Esophagus squamous epithelium (tissue), 5 donors: ENCODE results near the gene PAM. TPM values are rescaled to one million over a fixed set of nuclear protein-coding genes. Genes with fewer than 3 reads are reported as not detected.

ENCODE experiments used
- DNase-seq: peaks from one replicate; lab custom pipeline; 2025; lab: John Stamatoyannopoulos, UW
- H3K27ac ChIP-seq, 4 donors: fragments of 200-600 bp; sonication (generic); one replicate each; pipeline ENCODE4 v1.5.1; 2016 to 2019; ENCODE audit warnings: mild to moderate bottlenecking in 1 of 4
- H3K27me3 ChIP-seq, 4 donors: fragments of 200-600 bp; sonication (generic); 1 replicate in 3 of 4; 2 replicates in 1 of 4; pipeline versions ENCODE4 v1.5.1 to v1.6.0; 2017 to 2021; ENCODE audit warnings: antibody characterized with exemption in 1 of 4
- H3K36me3 ChIP-seq, 3 donors: fragments of 200-600 bp; sonication (generic); one replicate each; pipeline ENCODE4 v1.5.1; 2016 to 2019
- H3K4me1 ChIP-seq, 3 donors: fragments of 200-600 bp; sonication (generic); one replicate each; pipeline ENCODE4 v1.5.1; 2017 to 2019
- H3K4me3 ChIP-seq, 4 donors: fragments of 200-600 bp; sonication (generic); 1 replicate in 3 of 4; 2 replicates in 1 of 4; pipeline ENCODE4 v1.5.1; 2016 to 2019; ENCODE audit warnings: mild to moderate bottlenecking in 2 of 4, moderate library complexity in 1 of 4
- H3K9me3 ChIP-seq, 3 donors: fragments of 200-600 bp; sonication (generic); one replicate each; pipeline ENCODE4 v1.5.1; 2016 to 2019
- CTCF ChIP-seq, 6 experiments: fragments of 450-650 bp in 4 of 6; fragments of 200-600 bp in 2 of 6; sonication (generic) in 2 of 6; IDR thresholded peaks; one replicate each; pipeline ENCODE4 v1.5.1; 2016 to 2019; ENCODE audit warnings: antibody characterized with exemption in 6 of 6, mild to moderate bottlenecking in 4 of 6, moderate library complexity in 4 of 6
- POLR2A ChIP-seq, 4 donors: fragments of 450-650 bp; IDR thresholded peaks; one replicate each; pipeline ENCODE4 v1.6.1; 2017; ENCODE audit warnings: antibody characterized with exemption in 4 of 4, mild to moderate bottlenecking in 4 of 4, moderate library complexity in 3 of 4
- whole genome bisulfite sequencing, 2 donors: methylation state at CpG; one replicate each; pipeline ENCODE4 v1.1.5; 2018; 5-methylcytosine and 5-hydroxymethylcytosine counted together
- intact Hi-C: fragments of 100-400 bp; cut with DNase I; formaldehyde crosslinking; loops from one replicate; pipeline ENCODE4 v1.15.0; 2022
- total RNA-seq, 4 donors: library from RNA; depleted of rRNA; stranded (reverse); fragments of >200 nt; gene quantifications; one replicate each; pipeline ENCODE4 v1.1.0, GENCODE V29; 2016
- donor health status: DM: yes; HTN: yes; CAD: no.

The PAM gene
- total RNA-seq, 4 donors from 2014 or later: 33.0 to 88.5 (median 53.8) TPM

GRCh38 chr5:102763734-102764133, 8.6 kb downstream of the PAM start:
- intact Hi-C loops: no loop called here
- TF ChIP-seq POLR2A (IDR thresholded peaks at IDR 0.05) (no peak), CTCF (IDR thresholded peaks at IDR 0.05) (no peak)
- Histone ChIP-seq H3K27ac (peak overlapping the region in 1 of 4 donors; percentile 20), H3K9me3 (no peaks in the 10 kb centered on the region), H3K36me3 (no peaks in the 10 kb centered on the region), H3K4me1 (peaks cover 6 to 47% (median 35%) of the 10 kb centered on the region in 3 donors), H3K4me3 (no peak overlapping the region), H3K27me3 (no peaks in the 10 kb centered on the region)
- WGBS, 2 donors: 79 to 89% methylated on average over 5 of the region's 5 CpGs
- no peak for DNase-seq

GRCh38 chr5:102764381-102765004, 9.4 kb downstream of the PAM start:
- Histone ChIP-seq H3K27ac (no peak overlapping the region), H3K36me3 (no peaks in the 10 kb centered on the region), H3K9me3 (no peaks in the 10 kb centered on the region), H3K27me3 (no peaks in the 10 kb centered on the region), H3K4me3 (no peak overlapping the region), H3K4me1 (peaks cover 6 to 40% (median 32%) of the 10 kb centered on the region in 3 donors)
- DNase-seq: no peak
- WGBS, 2 donors: 85 to 87% methylated on average over 7 of the region's 7 CpGs
- intact Hi-C loops: no loop called here
- TF ChIP-seq CTCF (IDR thresholded peaks at IDR 0.05) (no peak), POLR2A (IDR thresholded peaks at IDR 0.05) (no peak)

- 82 to 84% methylated on average over 3 of the region's 3 CpGs for WGBS, 2 donors
- intact Hi-C loops: no loop called here
- H3K4me1 ChIP-seq: peaks cover 6 to 31% (median 26%) of the 10 kb centered on the region in 3 donors
- H3K36me3 ChIP-seq: no peaks in the 10 kb centered on the region
- no peak overlapping the region for H3K4me3 ChIP-seq
- no peak for TF ChIP-seq POLR2A (IDR thresholded peaks at IDR 0.05)
- no peak for TF ChIP-seq CTCF (IDR thresholded peaks at IDR 0.05)
- H3K27ac ChIP-seq: no peak overlapping the region
- no peak for DNase-seq
- no peaks in the 10 kb centered on the region for H3K27me3 ChIP-seq
- H3K9me3 ChIP-seq: no peaks in the 10 kb centered on the region
Observed at GRCh38 chr5:102765350-102765749, 10.2 kb downstream of the PAM start.

- Histone ChIP-seq H3K36me3 (no peaks in the 10 kb centered on the region), H3K4me3 (no peak overlapping the region), H3K9me3 (no peaks in the 10 kb centered on the region), H3K27me3 (no peaks in the 10 kb centered on the region), H3K27ac (no peak overlapping the region), H3K4me1 (peaks cover 6 to 26% (median 15%) of the 10 kb centered on the region in 3 donors)
- 92 to 97% methylated on average over 3 to 4 of the region's 4 CpGs for WGBS, 2 donors
- no peak for TF ChIP-seq CTCF (IDR thresholded peaks at IDR 0.05)
- TF ChIP-seq POLR2A (IDR thresholded peaks at IDR 0.05): no peak
- intact Hi-C loops: no loop called here
- DNase-seq: no peak
Observed at GRCh38 chr5:102766295-102767090, 11.4 kb downstream of the PAM start.

- H3K4me1 ChIP-seq: peaks cover 1 to 21% (median 11%) of the 10 kb centered on the region in 3 donors
- 47 to 70% methylated on average over 2 of the region's 2 CpGs for WGBS, 2 donors
- no peak overlapping the region for H3K27ac ChIP-seq
- H3K4me3 ChIP-seq: no peak overlapping the region
- no peaks in the 10 kb centered on the region for H3K9me3 ChIP-seq
- no peaks in the 10 kb centered on the region for H3K36me3 ChIP-seq
- H3K27me3 ChIP-seq: no peaks in the 10 kb centered on the region
- TF ChIP-seq CTCF (IDR thresholded peaks at IDR 0.05) (no peak), POLR2A (IDR thresholded peaks at IDR 0.05) (no peak)
- DNase-seq: no peak
- intact Hi-C loops: no loop called here
Observed at GRCh38 chr5:102767862-102768261, 12.8 kb downstream of the PAM start.
